ENCODE data around the gene DNAH2. TPM values are rescaled to one million over a fixed set of nuclear protein-coding genes. Genes with fewer than 3 reads are reported as not detected.

Gene DNAH2
- total and polyA plus RNA-seq, 9 of the 15 experiments (the other 6 are each of a cell fraction or from before 2014, with no cell fraction given): 0.03 TPM; not detected in 8

- peaks cover 59% of the 10 kb centered on the region for H3K79me2 ChIP-seq (ENCODE audit: control insufficient read depth, insufficient read depth, low read length)
- 0% methylated on average over 38 of the region's 51 CpGs for WGBS (ENCODE audit: insufficient coverage, low coverage, missing lambda C conversion rate)
- H3K9me1 ChIP-seq (ENCODE audit: control insufficient read depth, insufficient read depth, low read length): no peaks in the 10 kb centered on the region
- intact Hi-C loops (cut with micrococcal nuclease) (loop anchor here (1.0 to 5.0 kb wide), 3 partner anchors 29 to 101 kb away; partner anchors contain the start of gene DNAH2), in situ Hi-C loops (cut with MboI) (loop anchor here (5.0 kb wide), 1 partner anchor 56 kb away; the partner anchor contains the start of gene SHBG)
- no peaks in the 10 kb centered on the region for H4K20me1 ChIP-seq (replicated peaks; ENCODE audit: control insufficient read depth, insufficient read depth, low read length)
- peaks cover 6 to 21% of the 10 kb centered on the region in 2 experiments; a peak in 3 of 5 replicates for H3K4me1 ChIP-seq (replicated peaks in 1 of 2; ENCODE audit: control insufficient read depth in 2 of 2, insufficient read depth in 2 of 2, low read length in 2 of 2)
- peak within 1 kb of the TSS; percentile 99 for H3K27ac ChIP-seq (ENCODE audit: extremely low read depth, low read depth, low read length)
- peak within 1 kb of the TSS; percentile 78 for H3K4me3 ChIP-seq
- ATAC-seq (peak; percentile 89), DNase-seq (ENCODE audit: extremely low read depth in 1 of 4, low spot score in 3 of 4) (peak; percentile 80 to 97 (median 86)), FAIRE-seq (peak; percentile 91)
- H3K9ac ChIP-seq (ENCODE audit: insufficient read depth in 1 of 2, low read depth in 2 of 2, low read length in 2 of 2): peak within 1 kb of the TSS; percentile 95 to 96
- H3K4me2 ChIP-seq (ENCODE audit: insufficient read depth, low read length): peak within 1 kb of the TSS; percentile 99
- CTCF ChIA-PET (ENCODE audit: low intra/inter-chr PET ratio): interaction anchor here (1.1 to 2.7 kb wide), 4 partner anchors 54 to 126 kb away, joined by 3 to 18 read pairs (median 4); partner anchors contain the start of gene SENP3
- H3K36me3 ChIP-seq (ENCODE audit: control insufficient read depth, insufficient read depth, low read length): peaks cover 26% of the 10 kb centered on the region
- H3K27me3 ChIP-seq (ENCODE audit: control insufficient read depth in 2 of 2, insufficient read depth in 2 of 2, low read length in 2 of 2): no peaks in the 10 kb centered on the region
- no peaks in the 10 kb centered on the region for H3K9me3 ChIP-seq (replicated peaks; ENCODE audit: control insufficient read depth, insufficient read depth, low read depth, low read length)
- BruUV-seq (replicated peaks): TSS peak; percentile 70
- POLR2A ChIA-PET: interaction anchor here (0.6 to 7.3 kb wide), 30 partner anchors 11 to 652 kb away, joined by 3 to 67 read pairs (median 7); partner anchors contain the start of genes ATP1B2, EFNB3, FXR2 and MPDU1
- H2AFZ ChIP-seq (ENCODE audit: low read depth, low read length): peak within 1 kb of the TSS; percentile 92
- no peak for TF ChIP-seq THRA (IDR thresholded peaks at IDR 0.05)
- TF ChIP-seq SUPT5H (IDR thresholded peaks at IDR 0.05): peak; percentile 57
- no peak for TF ChIP-seq ZEB2 (IDR thresholded peaks at IDR 0.05)
- no peak for TF ChIP-seq MAZ (CRISPR knock-in tag; conservative IDR thresholded peaks at IDR 0.05 in 1 of 2, IDR thresholded peaks at IDR 0.05 in 1 of 2)
- TF ChIP-seq HLTF (IDR thresholded peaks at IDR 0.05): no peak
- no peak for TF ChIP-seq TSC22D4 (tag; IDR thresholded peaks at IDR 0.05)
- TF ChIP-seq ZNF143 (CRISPR knock-in tag; IDR thresholded peaks at IDR 0.05): peak; percentile 89
- TF ChIP-seq CREB3 (tag; conservative IDR thresholded peaks at IDR 0.05; ENCODE audit: low read depth): no peak
- no peak for TF ChIP-seq WHSC1 (IDR thresholded peaks at IDR 0.05; ENCODE audit: low read length)
- TF ChIP-seq FOS (IDR thresholded peaks at IDR 0.05; ENCODE audit: extremely low read depth, insufficient read length): no peak
- peak; percentile 82 to 85; a peak in 3 of 4 replicates for TF ChIP-seq SIX5 (IDR thresholded peaks at IDR 0.05; ENCODE audit: borderline replicate concordance in 1 of 2, insufficient read depth in 1 of 2, low read depth in 1 of 2, low read length in 2 of 2)
- no peak for TF ChIP-seq ATF4 (CRISPR knock-in tag; IDR thresholded peaks at IDR 0.05)
- TF ChIP-seq AFF1 (IDR thresholded peaks at IDR 0.05; ENCODE audit: low read depth in 1 of 2, partially characterized antibody in 2 of 2): peak in 1 of 2 experiments; percentile 96
Measured at GRCh38 chr17:7687908-7688807, 29.4 kb upstream of the DNAH2 start, which contains the start of gene WRAP53. WRAP53 (plus strand) TSS chr17:7688477; CDS start chr17:7688649, 172 bp downstream.

All from K562 (cell line).